ENCODE results near the gene CHD1L. TPM values are rescaled to one million over a fixed set of nuclear protein-coding genes. Genes with fewer than 3 reads are reported as not detected.
"Not testable (repeated sequence)": the region's sequence is repeated elsewhere in the genome, so short reads cannot be mapped to it uniquely, and the experiment has no call there.

Gene CHD1L
- total RNA-seq, 1 experiment from 2014 or later, result 97.1 TPM

DNA sequence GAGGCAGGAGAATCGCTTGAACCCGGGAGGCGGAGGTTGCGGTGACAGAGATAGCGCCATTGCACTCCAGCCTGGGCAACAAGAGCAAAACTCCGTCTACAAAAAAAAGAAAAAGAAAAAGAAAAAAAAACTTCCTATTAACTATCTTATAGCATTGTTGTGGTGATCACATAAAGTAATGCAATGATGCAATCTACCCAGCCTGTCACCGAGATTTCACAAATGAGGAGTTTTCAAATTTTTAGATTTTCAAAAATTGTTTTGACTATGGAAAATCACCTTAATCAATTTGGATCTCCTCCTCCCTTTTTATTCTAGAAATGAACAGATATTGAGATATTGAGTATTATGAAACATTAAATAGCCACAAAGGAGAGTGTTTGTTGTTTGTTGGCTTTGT is 25.3 kb upstream of the CHD1L start:
- DNase-seq, result no peak
- Histone ChIP-seq H3K36me3 (no peaks in the 10 kb centered on the region), H3K9me3 (no peaks in the 10 kb centered on the region), H3K27me3 (no peaks in the 10 kb centered on the region; the same call in 1 of the 2 replicates), H3K4me3 (no peak overlapping the region)

DNA sequence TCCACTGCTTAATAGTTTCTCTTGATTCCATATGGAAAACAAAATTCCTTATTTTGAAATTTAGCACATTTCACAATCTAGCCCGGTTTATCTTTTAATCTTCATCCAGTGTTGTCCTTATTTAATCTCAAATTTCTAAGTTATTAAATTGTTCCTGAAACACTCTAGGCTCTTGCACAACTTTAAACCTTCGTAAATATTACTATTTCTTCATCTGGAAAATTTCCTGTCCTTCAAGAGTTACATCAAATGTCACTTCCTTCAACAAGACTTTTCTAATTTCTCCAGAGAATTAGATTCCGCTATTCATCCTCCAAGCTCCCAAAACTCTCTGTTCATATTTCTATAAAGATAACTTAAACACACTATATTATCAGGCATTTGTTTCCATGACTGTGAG is 23.9 kb upstream of the CHD1L start:
- Histone ChIP-seq H3K4me3 (no peak overlapping the region), H3K36me3 (no peaks in the 10 kb centered on the region), H3K9me3 (no peaks in the 10 kb centered on the region), H3K27me3 (no peaks in the 10 kb centered on the region; the same call in 1 of the 2 replicates)
- DNase-seq, result no peak

DNA sequence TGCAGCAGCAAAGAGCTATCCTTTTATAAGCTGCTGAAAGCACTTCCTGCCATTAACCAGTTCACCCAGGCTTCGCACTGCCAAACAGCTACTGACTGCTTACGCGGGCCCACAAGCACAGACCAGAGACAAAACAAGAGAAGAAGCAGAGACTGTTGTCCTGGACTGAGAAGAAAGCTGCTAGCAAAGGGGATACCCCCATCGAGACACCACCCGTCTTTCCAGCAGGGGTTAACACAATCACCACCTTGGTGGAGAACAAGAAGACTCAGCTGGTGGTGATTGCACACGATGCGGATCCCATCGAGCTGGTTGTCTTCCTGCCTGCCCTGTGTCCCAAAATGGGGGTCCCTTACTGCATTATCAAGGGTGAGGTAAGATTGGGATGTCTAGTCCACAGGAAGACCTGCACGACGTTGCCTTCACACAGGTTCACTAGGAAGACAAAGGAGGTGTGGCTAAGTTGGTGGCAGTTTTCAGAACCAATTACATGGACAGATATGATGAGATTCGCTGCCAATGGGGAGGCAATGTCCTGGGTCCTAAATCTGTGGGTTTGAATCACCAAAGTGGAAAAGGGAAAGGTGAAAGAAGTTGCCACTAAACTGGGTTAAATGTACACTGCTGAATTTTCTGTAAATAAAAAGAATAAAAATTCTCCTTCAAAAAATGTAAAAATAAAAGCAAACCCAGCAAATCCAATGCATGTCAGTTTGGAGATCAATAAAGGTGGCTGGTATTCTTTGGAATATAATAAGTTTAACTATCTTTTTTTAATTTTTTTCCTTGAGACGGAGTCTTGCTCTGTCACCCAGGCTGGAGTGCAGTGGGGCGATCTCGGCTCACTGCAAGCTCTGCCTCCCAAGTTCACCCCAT is 18.5 kb upstream of the CHD1L start:
- Histone ChIP-seq H3K36me3 (no peaks in the 10 kb centered on the region), H3K9me3 (no peaks in the 10 kb centered on the region), H3K4me3 (no peak overlapping the region), H3K27me3 (no peaks in the 10 kb centered on the region)
- DNase-seq, result no peak

DNA sequence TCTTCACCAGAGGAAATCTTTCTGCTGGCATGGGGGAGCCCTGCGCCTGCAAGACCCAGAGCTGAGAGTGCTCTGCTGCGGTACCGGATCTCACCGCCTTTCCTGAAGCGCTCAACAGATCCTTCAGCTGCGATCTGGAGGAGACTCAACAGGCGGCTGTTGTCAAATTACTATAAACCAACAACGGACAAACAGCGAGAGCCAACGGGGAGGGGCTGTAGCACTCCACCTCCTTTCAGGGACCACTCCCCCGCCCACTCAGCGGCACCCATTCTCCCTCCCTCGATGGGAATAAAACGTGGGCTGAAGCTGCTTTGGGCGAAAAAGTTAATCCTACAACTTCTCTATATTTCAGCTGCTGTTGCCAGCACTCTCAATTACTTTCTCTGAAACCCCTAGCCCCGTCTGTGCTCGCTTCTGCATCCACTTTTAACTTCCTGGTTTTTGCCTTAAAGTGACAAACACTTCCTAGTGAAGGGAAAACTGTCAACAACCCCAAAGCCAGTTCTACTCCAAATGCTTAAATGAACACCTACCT is 17.2 kb upstream of the CHD1L start, which contains the start of gene FMO5:
Gene FMO5 (minus strand): TSS at position 147 of the 538 bp plus-strand sequence. CDS start 310 bp downstream, outside the sequence.
- Histone ChIP-seq H3K27me3 (no peaks in the 10 kb centered on the region), H3K4me3 (peak within 1 kb of the TSS; percentile 54), H3K9me3 (no peaks in the 10 kb centered on the region), H3K36me3 (no peaks in the 10 kb centered on the region)
- peak; percentile 82 for DNase-seq

DNA sequence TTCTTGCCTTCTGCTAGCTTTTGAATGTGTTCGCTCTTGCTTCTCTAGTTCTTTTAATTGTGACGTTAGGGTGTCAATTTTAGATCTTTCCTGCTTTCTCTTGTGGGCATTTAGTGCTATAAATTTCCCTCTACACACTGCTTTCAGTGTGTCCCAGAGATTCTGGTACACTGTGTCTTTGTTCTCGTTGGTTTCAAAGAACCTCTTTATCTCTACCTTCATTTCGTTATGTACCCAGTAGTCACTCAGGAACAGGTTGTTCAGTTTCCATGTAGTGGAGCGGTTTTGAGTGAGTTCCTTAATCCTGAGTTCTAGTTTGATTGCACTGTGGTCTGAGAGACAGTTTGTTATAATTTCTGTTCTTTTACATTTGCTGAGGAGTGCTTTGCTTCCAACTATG is 11.5 kb upstream of the CHD1L start:
- H3K9me3 ChIP-seq, DNase-seq, H3K4me3 ChIP-seq, H3K36me3 ChIP-seq, H3K27me3 ChIP-seq: not testable (repeated sequence)

DNA sequence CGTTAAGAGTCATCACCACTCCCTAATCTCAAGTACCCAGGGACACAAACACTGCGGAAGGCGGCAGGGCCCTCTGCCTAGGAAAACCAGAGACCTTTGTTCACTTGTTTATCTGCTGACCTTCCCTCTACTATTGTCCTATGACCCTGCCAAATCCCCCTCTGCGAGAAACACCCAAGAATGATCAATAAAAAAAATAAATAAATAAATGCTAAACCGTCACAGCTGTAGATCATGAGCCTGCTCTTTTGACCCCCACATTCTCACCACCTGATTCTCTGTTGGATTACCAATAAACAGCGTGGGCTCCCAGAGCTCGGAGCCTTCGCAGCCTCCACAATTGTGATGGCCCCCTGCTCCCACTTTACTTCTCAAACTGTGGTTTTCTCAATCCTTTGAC is 8.6 kb upstream of the CHD1L start:
- H3K4me3 ChIP-seq, H3K9me3 ChIP-seq, DNase-seq, H3K36me3 ChIP-seq, H3K27me3 ChIP-seq: not testable (repeated sequence)

DNA sequence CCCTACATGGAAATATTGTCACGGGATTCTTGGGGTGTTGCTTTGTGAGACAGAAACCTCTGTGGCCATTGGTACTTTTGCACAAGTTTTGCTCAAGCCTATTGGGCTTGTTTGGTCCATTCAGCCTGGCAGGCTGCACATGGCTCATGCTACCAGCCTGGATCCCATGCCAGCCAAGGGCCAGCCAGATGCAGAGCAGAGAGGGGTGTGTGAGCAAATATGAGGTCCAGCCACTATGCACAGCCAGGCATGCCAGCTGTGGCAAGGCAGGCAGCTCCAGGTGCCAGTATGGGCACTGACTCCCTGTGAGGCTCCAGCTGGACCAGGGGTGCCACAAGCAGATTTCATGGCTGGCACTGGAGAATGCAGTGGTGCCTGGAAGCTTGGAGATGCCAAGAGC is 6.7 kb upstream of the CHD1L start:
- H3K9me3 ChIP-seq, result no peaks in the 10 kb centered on the region
- no peaks in the 10 kb centered on the region; the same call in 1 of the 2 replicates for H3K27me3 ChIP-seq
- DNase-seq, result no peak
- H3K36me3 ChIP-seq, result no peaks in the 10 kb centered on the region
- no peak overlapping the region for H3K4me3 ChIP-seq

DNA sequence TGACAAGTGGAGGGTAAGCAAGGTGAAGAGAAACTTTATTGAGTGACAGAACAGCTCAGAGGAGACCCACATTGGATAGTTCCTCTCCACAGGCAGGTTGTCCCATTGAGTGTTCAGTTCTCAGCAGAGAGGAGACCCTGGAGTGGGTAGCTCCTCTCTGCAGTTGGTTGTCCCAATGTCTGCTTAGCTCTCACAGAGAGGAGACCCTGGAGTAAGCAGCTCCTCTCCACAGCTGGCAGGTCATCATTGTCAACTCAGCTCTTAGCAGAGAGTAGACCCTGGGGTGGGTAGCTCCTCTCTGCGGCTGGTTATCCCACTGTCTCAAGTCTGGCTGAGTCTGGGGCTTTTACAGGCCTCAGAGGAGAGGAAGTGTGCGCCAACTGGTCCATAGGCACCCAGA is 6.0 kb upstream of the CHD1L start:
- Histone ChIP-seq H3K4me3 (no peak overlapping the region), H3K27me3 (no peaks in the 10 kb centered on the region; the same call in 1 of the 2 replicates), H3K36me3 (no peaks in the 10 kb centered on the region), H3K9me3 (no peaks in the 10 kb centered on the region)
- DNase-seq, result no peak

DNA sequence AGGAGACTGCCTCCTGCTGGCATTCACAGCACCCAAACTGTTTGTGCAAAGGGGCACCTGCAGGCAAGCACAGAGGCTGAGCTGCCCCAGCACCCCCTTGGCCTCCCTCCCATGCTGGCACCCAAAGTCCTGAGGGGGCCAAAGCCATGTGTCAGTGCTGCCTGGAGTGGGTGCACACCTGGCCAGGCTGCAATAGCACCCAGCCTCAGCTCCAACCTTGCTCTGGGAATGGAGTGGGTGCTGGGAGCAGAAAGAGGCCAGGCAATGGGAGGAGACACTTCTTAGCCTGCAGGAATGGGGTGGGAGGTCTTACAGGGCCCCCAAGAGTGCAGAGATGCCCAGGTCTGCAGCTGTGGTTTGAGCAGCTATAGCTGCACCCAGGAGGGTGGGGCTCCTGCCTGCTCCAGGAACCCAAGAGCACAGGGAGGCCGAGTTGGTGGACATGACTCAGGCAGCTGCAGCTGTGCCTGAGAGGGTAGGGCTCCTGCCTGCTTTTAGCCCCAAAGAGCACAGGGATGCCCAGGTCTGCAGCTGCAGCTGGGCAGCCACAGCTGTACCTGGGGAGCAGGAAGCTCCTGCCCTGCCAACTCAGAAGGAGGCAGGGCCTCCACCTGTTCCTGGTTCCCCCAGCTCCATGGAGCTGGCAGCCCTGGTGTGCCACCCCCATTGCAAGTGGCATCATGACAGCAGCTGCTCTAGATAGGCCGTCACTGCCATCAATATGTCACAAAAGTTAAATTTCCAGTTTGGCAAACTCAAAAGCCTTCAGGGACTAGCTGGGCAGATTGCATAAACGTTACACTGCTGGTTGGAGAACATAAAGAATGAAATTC is 5.3 kb upstream of the CHD1L start:
- no peaks in the 10 kb centered on the region; the same call in 1 of the 2 replicates for H3K27me3 ChIP-seq
- no peak for DNase-seq
- H3K9me3 ChIP-seq, result no peaks in the 10 kb centered on the region
- H3K36me3 ChIP-seq, result no peaks in the 10 kb centered on the region
- no peak overlapping the region for H3K4me3 ChIP-seq

DNA sequence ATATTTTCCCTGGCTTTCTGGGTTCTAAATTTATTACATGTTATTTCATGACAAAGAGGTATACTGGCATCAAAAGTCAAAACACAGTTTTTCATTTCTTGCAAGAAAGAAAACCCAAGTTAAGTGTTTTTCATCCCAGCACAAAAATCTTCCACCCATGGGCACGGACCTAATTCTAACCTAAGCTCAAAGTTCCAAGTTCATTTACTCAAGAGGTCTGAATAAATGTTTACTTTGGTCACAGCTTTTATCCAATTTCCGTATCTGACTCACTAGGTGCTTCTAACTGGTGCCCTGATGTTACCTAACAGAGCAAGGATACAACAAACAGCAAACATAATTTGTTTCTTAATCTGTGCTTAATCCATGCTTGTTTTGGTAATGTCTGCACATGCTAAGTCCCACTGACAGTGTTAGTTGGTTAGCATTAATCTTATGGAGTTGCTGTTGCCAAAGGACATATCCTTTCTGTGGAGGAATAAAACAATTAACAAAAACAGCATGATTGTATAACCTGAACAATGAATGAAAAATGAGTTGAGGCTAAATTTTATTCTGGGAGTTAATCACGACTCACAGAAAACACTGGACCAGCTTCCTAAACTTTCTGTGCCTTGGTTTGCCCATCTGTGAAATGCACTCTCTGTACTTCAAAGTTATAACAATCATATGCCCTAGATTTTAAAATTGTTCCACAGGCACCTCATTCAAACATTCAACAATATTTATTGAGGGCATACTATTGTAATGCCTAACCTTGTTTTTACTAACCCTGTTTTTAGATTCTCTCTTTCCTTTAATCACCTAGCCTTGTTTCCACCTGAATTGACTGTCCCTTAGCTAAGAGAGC is 4.2 kb upstream of the CHD1L start:
- no peaks in the 10 kb centered on the region for H3K9me3 ChIP-seq

DNA sequence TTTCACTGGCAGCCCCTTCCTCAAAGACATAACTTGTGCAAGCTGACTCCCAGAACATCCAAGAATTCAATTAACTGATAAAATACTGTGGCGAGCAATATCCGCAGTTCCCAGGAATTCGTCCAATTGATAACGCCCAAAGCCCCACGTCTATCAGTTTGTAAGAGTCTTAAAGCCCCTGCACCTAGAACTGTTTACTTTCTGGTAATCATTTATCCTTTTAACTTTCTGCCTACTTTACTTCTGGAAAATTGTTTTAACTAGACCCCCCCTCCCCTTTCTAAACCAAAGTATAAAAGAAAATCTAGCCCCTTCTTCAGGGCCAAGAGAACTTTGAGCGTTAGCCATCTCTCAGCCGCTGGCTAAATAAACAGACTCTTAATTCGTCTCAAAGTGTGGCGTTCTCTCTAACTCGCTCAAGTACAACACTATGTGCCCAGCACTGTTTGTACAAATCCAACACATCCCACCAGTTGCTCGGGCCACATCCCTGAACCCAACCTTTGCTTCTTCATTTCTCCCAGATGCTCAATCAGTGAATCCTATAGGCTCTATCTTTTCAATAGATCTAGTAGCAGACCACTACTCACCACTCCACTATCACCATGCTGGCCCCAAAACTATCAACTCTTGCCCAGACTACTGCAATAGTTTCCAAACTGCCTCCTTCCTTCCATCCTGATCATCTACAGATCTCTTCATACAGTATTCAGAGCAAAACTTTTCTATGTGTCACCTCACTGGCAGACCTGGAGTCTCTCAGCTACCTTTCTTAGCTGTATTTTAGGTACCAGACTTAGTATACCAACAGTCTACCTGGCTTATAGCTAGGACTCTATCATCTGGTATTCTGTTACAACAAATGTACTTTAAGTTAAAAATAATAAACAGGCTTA is 3.3 kb upstream of the CHD1L start:
- no peak for DNase-seq
- H3K9me3 ChIP-seq, result no peaks in the 10 kb centered on the region
- no peaks in the 10 kb centered on the region for H3K36me3 ChIP-seq
- H3K4me3 ChIP-seq, result no peak overlapping the region
- no peaks in the 10 kb centered on the region; the same call in 1 of the 2 replicates for H3K27me3 ChIP-seq

More for the DNA sequence above, 4.2 kb upstream of the CHD1L start:
- Histone ChIP-seq H3K4me3 (no peak overlapping the region), H3K36me3 (no peaks in the 10 kb centered on the region), H3K27me3 (no peaks in the 10 kb centered on the region; the same call in 1 of the 2 replicates)
- no peak for DNase-seq

DNA sequence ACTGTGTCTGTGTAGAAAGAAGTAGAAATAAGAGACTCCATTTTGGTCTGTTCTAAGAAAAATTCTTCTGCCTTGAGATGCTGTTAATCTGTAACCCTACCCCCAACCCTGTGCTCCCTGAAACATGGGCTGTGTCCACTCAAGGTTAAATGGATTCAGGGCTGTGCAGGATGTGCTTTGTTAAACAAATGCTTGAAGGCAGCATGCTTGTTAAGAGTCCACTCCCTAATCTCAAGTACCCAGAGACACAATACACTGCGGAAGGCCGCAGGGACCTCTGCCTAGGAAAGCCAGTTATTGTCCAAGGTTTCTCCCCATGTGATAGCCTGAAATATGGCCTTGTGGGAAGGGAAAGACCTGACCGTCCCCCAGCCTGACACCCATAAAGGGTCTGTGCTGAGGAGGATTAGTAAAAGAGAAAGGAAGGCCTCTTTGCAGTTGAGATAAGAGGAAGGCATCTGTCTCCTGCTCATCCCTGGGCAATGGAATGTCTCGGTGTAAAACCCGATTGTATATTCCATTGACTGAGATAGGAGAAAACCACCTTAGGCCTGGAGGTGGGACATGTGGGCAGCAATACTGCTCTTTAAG is 2.3 kb upstream of the CHD1L start:
- H3K4me3 ChIP-seq, H3K9me3 ChIP-seq, H3K27me3 ChIP-seq, DNase-seq, H3K36me3 ChIP-seq: not testable (repeated sequence)

DNA sequence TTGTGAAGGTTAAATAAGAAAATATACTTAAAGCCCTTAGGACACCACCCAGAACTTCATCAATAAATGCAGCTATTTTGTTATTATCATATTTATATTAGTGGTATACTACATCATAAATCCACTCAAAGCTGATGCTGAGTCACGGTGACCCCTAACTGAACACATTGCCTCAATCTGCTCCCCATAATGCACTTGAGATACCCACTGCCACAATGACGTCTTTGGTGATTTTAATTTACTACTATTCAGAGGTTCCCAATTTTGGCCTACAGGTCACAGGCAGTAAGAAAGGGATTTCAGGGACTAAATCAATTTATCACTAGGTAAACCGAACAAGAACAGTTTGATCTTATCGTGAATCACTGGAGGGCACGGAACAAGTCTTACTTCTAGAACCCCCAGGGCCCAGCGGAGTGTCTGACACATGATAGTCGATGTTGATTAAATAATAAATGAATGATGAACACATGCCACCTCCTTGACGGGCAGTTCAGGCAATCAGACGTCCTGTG is 493 bp upstream of the CHD1L start:
- H3K9me3 ChIP-seq, result no peaks in the 10 kb centered on the region; the same call in 1 of the 2 replicates
- peak overlapping the region; percentile 78 for H3K4me3 ChIP-seq
- no peaks in the 10 kb centered on the region for H3K27me3 ChIP-seq

DNA sequence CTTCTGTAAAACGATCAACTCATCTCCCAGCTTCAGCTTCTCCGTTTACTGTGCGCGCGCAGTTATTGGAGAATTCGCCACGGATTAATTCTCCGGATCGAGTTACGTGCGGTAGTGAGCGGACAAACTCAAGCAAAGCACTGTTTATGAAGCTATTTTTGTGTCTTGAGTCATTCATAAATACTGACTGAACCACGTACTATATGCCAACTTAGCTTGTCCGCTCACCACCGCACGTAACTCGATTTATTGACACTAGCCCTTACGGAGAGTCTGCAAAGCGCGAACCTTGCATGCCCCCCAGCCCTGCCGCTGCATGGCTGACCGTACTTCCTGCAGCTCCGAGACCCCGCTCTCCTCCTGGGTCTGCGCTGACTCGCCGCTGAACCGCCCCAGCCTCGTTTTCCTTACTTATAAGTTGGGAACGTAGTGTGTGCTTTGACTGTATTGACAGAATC is 773 bp downstream of the CHD1L start:
- peak overlapping the region; percentile 78 for H3K4me3 ChIP-seq
- DNase-seq, result no peak
- no peaks in the 10 kb centered on the region for H3K27me3 ChIP-seq
- peaks cover 9% of the 10 kb centered on the region for H3K36me3 ChIP-seq
- H3K9me3 ChIP-seq, result peaks cover 3% of the 10 kb centered on the region; the same call in 1 of the 2 replicates

More for the DNA sequence above, 493 bp upstream of the CHD1L start:
- peaks cover 9% of the 10 kb centered on the region for H3K36me3 ChIP-seq
- no peak for DNase-seq

DNA sequence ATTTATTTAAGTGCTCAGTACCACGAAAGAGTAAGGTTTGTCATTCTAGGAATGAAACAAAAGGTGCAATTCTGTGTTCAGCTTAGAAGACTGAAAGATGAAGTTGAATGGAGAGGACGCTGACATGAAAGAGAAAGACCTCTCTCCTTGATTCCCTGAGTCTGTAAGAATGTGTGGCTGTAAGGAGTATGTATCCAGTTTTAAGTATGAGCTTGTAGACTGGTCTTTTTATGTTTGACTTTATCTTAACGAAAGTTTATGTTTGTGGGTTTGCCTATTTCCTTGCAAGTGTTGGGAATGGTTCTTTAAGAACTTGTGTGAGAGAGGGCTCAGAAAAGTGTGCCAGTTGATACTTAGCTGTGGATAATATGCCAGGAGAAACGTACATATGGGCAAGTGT is 1.4 kb downstream of the CHD1L start:
- DNase-seq, result no peak
- H3K36me3 ChIP-seq, result peaks cover 9% of the 10 kb centered on the region
- H3K9me3 ChIP-seq, result peaks cover 3% of the 10 kb centered on the region; the same call in 1 of the 2 replicates
- H3K4me3 ChIP-seq, result peak overlapping the region; percentile 78
- no peaks in the 10 kb centered on the region for H3K27me3 ChIP-seq
